GM18868 (cell line): ENCODE data around the gene SDHA.

ENCODE experiments used
- ATAC-seq: cut with Tn5 transposase; IDR thresholded peaks from one replicate; pipeline ENCODE4 v1.9.1; 2021; ENCODE audit warnings: mild to moderate bottlenecking, moderate library complexity; ENCODE audit not compliant: unreplicated experiment

The SDHA gene

GRCh38 chr5:185095-186070 is 32.7 kb upstream of the SDHA start:
- ATAC-seq: no peak

GRCh38 chr5:186091-187041 is 31.8 kb upstream of the SDHA start:
- ATAC-seq: no peak

- no peak for ATAC-seq
Measured at GRCh38 chr5:187042-187431, 31.1 kb upstream of the SDHA start.

GRCh38 chr5:187617-188451 is 30.3 kb upstream of the SDHA start:
- no peak for ATAC-seq

GRCh38 chr5:188488-189481 is 29.3 kb upstream of the SDHA start:
- ATAC-seq: peak; percentile 92

GRCh38 chr5:189486-189885 is 28.6 kb upstream of the SDHA start:
- ATAC-seq: no peak

GRCh38 chr5:189976-190365 is 28.1 kb upstream of the SDHA start:
- no peak for ATAC-seq

- ATAC-seq: no peak
Measured at GRCh38 chr5:190366-191035, 27.6 kb upstream of the SDHA start.

GRCh38 chr5:191036-191948 is 26.8 kb upstream of the SDHA start, which contains the start of gene LRRC14B:
LRRC14B (plus strand) TSS chr5:191495; CDS start chr5:191539, 44 bp downstream.
- ATAC-seq: no peak

- no peak for ATAC-seq
Measured at GRCh38 chr5:191949-192690, 26.0 kb upstream of the SDHA start.

- no peak for ATAC-seq
Measured at GRCh38 chr5:192691-192969, 25.5 kb upstream of the SDHA start.

- no peak for ATAC-seq
Measured at GRCh38 chr5:192970-193831, 24.9 kb upstream of the SDHA start.

- ATAC-seq: no peak
Measured at GRCh38 chr5:194102-194501, 24.0 kb upstream of the SDHA start.

- no peak for ATAC-seq
Measured at GRCh38 chr5:194603-195209, 23.4 kb upstream of the SDHA start.

GRCh38 chr5:195401-196160 is 22.5 kb upstream of the SDHA start:
- no peak for ATAC-seq
